GM12801 (cell line): Measurements from ENCODE around the gene DCTN3.

ENCODE experiments used
- CTCF ChIP-seq: IDR thresholded peaks from one replicate; pipeline ENCODE4 v1.5.1; 2011; ENCODE audit warnings: control low read depth; ENCODE audit not compliant: insufficient read length; ENCODE audit errors: extremely low read depth

The DCTN3 gene

GRCh38 chr9:34600908-34601307 lies 19.4 kb downstream of the DCTN3 start:
- TF ChIP-seq CTCF, result no peak

DNA sequence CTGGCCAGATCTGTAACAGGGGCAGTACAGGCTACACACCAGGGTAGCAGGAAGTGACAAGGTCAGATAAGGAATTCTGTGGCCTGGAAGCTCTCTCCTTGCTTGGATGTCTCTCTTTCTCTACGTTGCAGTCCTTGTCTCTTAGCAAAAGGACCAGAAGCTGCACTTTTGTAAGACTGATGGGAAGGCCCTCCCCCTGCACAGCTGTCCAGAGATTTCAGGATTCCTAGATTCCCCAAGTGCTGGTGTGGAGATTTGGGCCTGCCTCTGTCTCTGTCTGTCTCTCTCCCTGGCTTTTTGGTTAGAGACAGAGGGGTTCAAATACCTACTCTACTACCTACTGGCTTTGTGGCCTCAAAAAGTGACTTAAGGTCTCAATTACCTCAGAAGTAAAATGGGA lies 20.7 kb downstream of the DCTN3 start:
- TF ChIP-seq CTCF, result no peak

GRCh38 chr9:34594177-34594576 lies 26.1 kb downstream of the DCTN3 start:
- TF ChIP-seq CTCF, result no peak

GRCh38 chr9:34592895-34593601 lies 27.2 kb downstream of the DCTN3 start:
- no peak for TF ChIP-seq CTCF

DNA sequence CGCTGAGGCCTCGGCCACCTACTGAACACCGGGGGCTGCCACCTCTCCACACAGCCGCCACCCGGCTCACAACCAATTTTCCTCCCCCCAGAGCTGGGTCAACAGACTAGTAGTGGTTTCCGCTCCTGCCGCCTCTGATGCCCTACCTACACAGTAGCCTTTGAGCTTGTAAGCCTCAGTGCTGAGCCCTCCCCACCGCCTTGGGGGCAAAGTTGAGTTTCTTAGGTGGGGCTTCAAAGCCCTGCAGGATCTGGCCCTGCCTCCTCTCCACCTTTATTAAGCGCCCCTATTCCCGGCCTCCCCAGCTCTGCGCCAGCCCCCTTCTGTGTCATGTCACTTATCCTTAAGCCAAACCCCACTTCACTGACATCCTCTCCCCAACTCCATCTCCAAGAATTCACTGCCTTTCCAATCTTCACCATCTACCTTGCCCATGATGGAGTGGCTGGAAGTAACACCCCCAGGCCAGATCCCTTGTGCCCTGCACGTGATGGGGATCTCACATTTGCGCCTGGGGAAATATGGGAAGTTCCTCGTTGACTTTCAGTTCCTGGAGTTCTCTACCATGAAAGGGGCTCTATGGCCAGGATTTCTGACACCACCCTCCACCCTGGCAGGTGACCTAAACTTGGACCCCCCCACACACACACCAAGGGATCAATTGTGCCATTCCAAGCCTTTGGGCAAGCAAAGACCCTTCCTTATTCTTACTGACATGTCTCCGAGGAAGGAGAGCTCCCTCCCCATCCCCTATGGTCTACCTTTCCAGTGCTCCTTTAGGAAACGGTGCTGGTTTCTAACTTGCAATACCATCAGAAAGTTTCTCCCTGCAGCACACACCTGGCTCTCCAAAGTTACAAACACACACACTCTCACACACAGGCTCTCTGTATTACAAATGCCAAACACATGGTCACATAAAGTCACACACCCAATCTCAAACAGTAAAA lies 28.1 kb downstream of the DCTN3 start:
- TF ChIP-seq CTCF, result no peak

- TF ChIP-seq CTCF, result no peak
Measured at GRCh38 chr9:34591248-34591916, 28.9 kb downstream of the DCTN3 start.
